ENCODE results near the gene RANBP9.

Gene RANBP9

GRCh38 chr6:13579911-13580310 is 131.7 kb downstream of the RANBP9 start:
- no peak for DNase-seq (ENCODE audit: low read depth)
- TF ChIP-seq CTCF (conservative IDR thresholded peaks at IDR 0.05; ENCODE audit: low read length), result no peak
- no peak overlapping the region for H3K4me3 ChIP-seq (ENCODE audit: low read length)

- H3K4me3 ChIP-seq (ENCODE audit: low read length), result no peak overlapping the region
- DNase-seq (ENCODE audit: low read depth), result no peak
- TF ChIP-seq CTCF (conservative IDR thresholded peaks at IDR 0.05; ENCODE audit: low read length), result no peak
Measured at GRCh38 chr6:13577926-13578325, 133.7 kb downstream of the RANBP9 start.

- DNase-seq (ENCODE audit: low read depth), result no peak
- no peak for TF ChIP-seq CTCF (conservative IDR thresholded peaks at IDR 0.05; ENCODE audit: low read length)
- no peak overlapping the region for H3K4me3 ChIP-seq (ENCODE audit: low read length)
Measured at GRCh38 chr6:13576017-13576416, 135.6 kb downstream of the RANBP9 start.

- DNase-seq (ENCODE audit: low read depth), result no peak
- peak overlapping the region; percentile 81 for H3K4me3 ChIP-seq (ENCODE audit: low read length)
- TF ChIP-seq CTCF (conservative IDR thresholded peaks at IDR 0.05; ENCODE audit: low read length), result peak; percentile 78
Measured at GRCh38 chr6:13575377-13575775, 136.3 kb downstream of the RANBP9 start.

GRCh38 chr6:13574571-13575376 is 136.9 kb downstream of the RANBP9 start, which contains the start of gene SIRT5:
Gene SIRT5, plus strand, starts transcription at chr6:13574601. Its CDS starts 9,510 bp downstream, at chr6:13584111.
- DNase-seq (ENCODE audit: low read depth), result peak; percentile 83
- peak within 1 kb of the TSS; percentile 81 for H3K4me3 ChIP-seq (ENCODE audit: low read length)
- TF ChIP-seq CTCF (conservative IDR thresholded peaks at IDR 0.05; ENCODE audit: low read length), result no peak

- peak overlapping the region; percentile 81 for H3K4me3 ChIP-seq (ENCODE audit: low read length)
- DNase-seq (ENCODE audit: low read depth), result peak; percentile 86
- peak; percentile 43 for TF ChIP-seq CTCF (conservative IDR thresholded peaks at IDR 0.05; ENCODE audit: low read length)
Measured at GRCh38 chr6:13574149-13574570, 137.5 kb downstream of the RANBP9 start.

- DNase-seq (ENCODE audit: low read depth), result peak; percentile 31
Measured at GRCh38 chr6:13573669-13574110, 137.9 kb downstream of the RANBP9 start.

More at GRCh38 chr6:13573669-13574110, 137.9 kb downstream of the RANBP9 start:
- TF ChIP-seq CTCF (conservative IDR thresholded peaks at IDR 0.05; ENCODE audit: low read length), result no peak; the same call in 1 of the 2 replicates
- H3K4me3 ChIP-seq (ENCODE audit: low read length), result peak overlapping the region; percentile 81
